Measurements from ENCODE around the gene KNSTRN. TPM values are rescaled to one million over a fixed set of nuclear protein-coding genes. Genes with fewer than 3 reads are reported as not detected.

The KNSTRN gene, protein sequence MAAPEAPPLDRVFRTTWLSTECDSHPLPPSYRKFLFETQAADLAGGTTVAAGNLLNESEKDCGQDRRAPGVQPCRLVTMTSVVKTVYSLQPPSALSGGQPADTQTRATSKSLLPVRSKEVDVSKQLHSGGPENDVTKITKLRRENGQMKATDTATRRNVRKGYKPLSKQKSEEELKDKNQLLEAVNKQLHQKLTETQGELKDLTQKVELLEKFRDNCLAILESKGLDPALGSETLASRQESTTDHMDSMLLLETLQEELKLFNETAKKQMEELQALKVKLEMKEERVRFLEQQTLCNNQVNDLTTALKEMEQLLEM
- total RNA-seq, result 25.6 TPM

DNA sequence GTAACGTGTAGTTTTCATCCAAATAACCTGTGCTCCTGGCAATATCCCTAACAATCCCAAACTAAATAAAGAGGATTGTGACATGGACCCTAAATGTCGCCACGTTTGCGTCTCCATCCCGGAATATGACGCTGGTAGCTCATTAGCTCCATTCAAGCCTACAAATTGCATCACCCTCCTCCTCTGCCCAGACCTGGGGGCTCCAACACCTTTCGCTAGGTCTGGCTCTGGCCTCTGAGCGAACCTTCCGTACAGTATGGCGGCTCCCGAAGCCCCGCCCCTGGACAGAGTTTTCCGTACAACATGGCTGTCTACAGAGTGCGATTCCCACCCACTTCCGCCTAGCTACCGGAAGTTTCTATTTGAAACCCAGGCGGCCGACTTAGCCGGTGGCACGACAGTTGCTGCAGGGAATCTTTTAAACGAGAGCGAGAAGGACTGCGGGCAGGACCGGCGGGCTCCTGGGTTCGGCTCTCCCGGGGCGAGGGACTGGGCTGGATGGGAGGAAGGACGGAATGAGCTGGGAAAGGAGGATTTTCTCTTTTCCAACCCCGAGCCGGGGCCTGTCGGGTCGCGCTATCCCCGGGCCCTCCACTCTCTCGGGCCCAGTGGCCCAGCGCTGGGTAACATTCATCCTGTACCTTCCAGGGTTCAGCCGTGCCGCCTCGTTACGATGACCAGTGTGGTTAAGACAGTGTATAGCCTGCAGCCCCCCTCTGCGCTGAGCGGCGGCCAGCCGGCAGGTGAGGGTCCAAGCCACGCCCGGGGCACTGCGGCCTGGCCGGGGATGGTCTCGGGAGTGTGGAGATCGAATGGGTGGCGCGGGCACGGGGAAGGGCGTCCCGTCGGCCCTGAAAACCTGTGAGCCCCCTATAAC, at the start of gene KNSTRN:
KNSTRN (plus strand) TSS at position 142 of the 877 bp plus-strand sequence; CDS start at position 257, 115 bp downstream.
- DNase-seq, result peak; percentile 97

DNA sequence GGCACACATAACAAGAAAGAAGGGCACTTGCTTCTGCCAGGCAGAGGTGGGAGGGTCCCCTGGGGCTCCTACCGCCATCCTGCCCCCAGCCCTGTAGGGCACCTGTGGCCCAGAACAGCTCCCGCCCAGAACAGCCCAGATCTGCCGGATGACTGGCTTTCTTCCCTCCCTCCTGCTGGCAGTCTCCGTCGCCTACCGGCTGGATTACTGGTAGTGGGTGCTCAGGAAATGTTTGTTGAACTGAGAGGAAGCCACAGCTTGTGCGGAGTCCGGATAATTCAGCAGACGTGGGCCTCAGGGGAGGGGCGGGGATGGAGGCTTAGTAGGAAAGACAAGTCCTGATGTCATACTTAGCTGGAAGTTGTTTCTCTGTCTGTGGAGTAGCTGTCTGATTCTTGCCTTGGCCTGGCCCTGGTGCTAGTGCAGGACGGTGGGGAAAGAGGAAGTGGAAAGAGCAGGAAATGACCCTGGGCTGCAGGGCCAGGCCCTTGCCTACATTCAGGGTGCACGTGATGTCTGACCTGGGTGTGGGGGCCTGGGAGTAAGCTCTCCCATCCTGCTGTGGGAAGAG, 48.5 kb upstream of the KNSTRN start:
- DNase-seq, result peak; percentile 77

DNA sequence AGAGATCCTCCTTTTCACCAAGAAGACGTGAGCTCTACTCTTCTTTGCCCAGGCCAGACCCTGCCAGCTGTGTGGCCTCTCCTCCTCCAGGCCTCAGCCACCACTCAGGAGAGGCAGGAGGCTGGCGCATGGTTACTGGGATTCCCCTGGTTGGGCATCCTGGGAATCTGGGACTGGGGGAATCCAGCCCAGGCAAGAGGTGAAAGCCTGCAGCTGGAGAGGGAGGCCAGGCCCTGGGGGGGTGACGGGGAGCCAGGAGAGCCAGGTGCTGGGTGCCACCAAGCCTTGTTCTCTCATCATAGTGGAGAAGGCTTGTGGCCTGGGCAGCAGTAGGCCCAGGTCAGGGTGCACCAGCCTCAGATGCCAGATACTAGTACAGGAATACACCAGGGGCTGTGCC, 48.0 kb upstream of the KNSTRN start:
- no peak for DNase-seq

DNA sequence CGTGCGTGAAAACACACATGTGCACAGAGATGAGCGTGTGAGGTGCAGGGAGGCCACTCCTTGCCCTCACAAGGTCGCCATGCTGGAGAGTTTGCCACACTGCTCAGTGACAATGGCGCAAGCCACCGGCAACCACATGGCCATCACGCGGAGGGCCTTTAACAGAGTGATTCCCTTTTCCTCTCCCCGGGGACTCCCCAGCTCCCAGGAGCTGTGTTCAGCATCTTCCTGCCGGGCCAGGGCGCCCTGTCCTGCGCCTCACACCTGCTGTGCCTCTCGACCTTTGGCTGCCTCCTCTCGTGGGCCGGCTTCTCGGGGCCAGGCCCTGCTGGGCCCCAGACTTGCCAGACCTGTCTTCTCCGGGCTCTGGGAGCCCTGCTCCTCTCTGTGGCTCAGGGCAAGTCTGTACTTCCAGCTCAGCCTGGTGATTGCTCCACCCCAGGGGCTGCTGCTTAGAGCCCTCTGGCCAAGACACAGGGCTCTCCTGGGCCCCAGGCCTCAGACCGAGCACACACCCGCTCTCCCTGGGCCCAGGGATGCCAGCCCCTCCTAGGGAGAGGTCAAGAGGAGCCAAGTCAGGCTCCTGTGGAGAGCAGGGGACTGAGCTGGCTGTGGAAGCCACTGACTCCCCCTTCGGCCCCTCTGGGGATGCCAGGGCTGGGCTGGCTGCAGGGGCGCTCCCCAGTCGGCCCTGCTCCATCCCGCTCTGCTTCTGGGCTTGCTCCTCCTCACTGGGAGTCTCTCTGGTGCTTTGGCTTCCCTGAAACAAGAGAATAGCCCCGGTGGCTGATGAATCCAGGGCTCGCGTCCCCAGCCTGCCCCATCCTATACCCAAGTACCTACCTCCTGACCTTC, 47.4 kb upstream of the KNSTRN start:
- DNase-seq, result no peak

DNA sequence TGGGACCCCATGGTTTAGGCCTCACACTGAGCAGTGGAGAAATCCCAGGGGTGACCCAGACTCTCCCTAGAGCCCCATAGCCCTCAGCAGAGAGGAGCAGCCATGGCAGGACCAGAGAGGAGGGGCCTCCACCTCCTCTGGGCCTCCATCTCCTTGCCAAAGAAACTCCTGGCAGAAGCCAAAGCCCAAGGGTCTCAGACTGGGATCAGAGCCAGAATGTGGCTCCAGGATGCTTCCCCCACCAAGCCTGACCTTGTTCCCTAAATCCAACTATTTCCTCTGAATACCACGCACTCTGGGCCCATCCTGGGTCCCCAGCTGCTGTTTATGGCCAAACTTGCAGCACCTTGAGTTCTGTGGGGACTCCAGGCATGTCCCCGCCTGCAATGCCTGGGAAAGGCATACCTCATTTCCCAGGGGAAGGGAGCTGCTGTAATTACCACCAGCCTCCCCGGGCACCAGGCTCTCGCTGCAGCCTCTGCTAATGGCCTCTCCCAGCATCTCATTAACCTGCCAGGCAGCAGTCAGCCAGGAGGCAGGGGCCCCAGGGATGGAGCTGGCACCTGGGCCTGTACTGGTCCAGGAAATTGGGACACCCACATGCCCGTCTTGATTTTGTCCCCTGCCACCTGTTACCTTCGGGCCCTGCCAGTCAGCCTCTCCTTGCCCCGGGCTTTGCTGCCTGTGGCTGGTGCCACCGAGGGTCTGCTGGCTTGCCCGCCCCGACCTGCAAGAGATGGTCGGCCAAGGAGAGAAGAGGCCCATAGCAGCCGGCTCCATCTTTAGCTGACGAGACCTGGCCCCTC, 46.4 kb upstream of the KNSTRN start:
- DNase-seq, result no peak

DNA sequence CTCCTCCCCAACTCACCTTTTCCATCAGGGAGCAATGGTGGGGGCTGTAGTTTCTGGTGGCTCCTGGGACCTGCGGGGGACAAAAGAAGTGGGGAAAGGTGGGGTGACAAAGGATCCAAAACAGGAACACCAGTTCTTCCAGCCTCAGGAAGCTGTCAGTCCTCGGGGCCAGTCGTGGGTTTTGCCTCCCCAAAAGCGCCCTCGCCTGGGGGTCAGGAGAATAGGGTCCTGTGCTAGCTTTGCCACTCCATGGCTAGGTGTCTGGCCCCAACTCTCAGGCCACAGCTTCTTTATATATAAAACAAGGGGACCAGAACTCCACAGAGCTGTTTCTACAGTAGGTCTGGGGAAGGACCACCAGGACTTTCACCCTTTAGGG, 45.8 kb upstream of the KNSTRN start:
- no peak for DNase-seq

DNA sequence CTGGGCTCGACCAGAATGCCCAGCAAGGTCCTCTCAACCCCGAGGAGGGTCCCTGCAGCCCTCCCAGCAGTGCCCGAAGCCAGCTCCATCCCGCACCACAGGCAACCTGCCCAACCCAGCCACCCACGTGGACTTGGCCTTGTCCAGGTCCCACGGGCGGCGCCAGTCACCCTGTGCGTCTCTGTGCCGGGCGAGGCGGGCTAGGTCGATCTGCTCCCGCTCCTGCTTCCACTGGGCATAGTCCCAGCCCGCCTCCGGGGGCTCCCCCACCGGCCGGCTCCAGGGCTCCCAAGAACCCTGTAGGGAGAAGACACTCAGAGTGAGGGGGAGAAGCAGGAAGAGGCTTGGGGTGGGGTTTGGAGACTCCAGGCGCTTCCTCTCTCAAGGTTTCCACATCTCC, 44.9 kb upstream of the KNSTRN start:
- DNase-seq, result no peak

DNA sequence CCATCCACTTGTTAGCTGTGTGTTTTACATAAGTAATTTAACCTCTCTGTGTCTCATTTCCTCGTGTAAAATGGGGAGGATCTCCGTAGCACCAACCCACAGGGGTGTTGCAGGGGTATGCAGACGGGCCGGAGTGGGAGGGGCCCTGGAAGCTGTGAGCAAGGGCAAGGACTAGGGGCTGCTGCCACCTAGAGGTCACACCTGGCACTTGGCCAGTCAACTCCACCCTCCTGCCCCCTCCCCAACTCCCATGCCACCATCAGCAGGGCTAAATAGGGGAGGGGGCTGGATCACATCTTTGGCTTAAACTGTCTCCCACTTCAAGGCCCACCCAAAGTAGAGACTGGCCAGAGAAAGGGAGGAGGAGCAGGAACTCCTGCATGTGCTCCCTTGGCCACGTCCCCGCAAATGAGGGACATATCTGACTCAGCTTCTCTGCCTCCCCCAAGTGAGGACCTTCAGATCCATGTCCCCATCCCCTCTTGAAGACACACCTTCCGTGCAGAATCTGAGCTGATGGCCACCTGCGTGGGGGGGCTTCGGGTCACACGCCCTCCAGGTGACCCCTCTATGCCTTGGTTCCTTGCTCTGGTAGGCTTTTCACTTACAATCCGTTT, 44.4 kb upstream of the KNSTRN start:
- peak; percentile 83 for DNase-seq

DNA sequence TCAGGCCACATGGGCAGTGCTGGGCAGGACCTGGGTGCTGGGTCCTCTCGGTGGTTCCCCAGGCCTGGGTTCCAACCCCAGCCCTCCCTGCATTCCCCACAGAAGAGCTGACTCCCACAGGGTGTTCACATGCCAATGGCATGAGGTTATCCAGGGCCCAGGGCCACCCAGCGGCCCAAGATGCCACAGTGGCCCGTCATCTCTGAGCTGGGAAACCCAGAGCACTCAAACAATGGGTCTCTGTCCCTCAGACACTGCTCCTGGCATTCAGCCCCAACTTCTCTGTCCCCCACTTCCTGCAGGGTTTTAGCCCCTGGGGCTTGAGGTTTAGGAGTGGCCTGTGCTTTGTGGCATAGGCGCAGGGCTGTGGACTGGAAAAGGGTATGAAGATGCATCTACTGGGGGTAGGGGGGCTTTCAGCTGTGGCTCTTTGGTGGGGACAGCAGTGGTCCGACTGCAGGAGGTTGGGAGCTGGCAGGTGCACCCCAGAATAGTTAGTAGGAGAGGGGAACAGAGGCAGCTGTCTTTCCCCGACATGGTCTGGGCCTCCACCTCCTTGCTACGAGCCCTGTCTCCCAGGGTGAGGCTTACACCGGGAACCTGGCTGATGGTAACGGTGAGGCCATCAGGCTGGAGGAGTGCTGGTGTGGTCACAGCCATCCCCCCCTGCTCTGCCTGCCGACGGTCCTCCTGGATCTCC, 43.5 kb upstream of the KNSTRN start:
- no peak for DNase-seq

DNA sequence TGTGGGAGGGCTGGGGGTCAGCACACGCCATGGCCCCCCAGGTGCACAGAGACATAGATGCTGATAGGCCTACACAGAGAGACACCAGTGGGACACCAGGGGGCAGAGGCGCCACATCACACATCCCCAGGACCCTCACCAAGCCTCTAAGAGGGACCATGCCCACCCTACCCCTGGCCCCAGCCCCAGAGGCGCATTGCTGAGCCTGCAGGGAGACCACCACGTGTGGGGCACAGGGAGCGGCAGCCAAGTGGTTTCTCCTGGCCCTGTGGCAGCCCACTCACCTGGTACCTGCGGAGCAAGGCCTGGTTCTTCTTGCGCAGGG, 42.9 kb upstream of the KNSTRN start:
- no peak for DNase-seq

DNA sequence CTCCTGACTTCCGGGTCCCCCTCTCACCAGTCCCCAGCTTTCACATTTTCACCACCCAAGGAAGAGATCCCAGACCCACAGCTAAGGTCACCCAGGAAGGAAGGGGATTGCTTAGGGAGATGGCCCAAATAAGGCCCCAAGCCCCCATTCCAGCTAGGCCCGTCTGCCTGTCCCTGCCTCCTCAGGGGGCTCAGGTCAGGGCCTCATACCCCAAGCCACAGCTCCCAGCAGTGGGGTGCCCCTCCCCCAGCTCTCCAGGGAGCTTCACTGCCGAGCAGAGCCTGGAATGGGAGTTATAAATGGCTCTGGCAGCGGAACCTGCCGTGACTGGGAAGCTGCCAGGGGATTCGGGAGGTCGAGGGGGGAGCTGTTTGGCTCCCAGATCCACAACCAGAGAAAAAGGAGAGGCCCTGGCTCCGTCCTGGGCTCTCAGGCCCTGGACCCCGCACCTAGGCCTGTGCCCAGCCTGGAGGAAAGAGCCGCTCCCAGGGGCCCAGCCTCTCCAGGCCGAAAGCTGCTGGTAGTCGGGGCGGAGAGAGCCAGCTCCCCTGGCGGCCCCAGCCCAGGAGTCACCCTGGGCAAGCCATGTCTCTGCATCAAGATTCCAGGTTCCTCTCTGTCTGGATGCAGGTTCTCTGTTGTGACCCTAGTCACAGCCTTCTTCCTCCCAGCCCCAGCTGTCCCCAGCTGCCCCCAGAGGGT, 42.3 kb upstream of the KNSTRN start:
- DNase-seq, result peak; percentile 82

DNA sequence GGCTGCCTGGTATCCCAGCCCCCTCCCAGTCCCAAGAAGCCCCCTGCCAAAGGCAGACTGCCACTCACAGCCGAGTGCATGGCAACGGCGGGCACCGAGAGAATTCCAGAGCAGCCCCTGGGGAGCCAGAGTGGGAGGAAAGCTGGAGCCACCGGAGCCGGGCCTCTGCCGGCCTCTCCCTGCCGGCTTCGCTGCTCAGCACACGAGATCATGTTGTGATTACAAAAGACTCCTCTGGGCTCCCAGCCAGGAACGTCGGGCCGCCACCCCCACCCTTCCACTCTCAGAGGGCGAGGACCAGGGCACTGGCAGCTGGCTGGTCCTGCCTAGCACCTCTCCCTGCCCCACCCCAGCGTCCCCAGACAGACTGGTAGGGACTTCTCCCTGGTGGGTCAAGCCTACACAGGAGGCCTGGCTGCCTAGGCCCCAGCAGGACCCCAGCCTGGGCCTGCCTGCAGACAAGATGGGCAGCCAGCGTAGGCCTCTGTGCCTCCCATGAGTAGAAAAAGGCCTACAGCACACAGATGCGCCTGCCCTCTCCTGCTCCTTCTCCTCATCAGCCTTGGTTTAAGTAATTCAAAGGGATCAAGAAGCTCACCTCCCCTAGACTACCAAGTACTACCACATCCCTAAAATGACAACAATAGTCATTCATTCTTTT, 41.7 kb upstream of the KNSTRN start, which contains the start of gene CCDC9B:
CCDC9B (minus strand) TSS at position 200 of the 661 bp plus-strand sequence; CDS start at position 80, 120 bp downstream.
- peak; percentile 92 for DNase-seq

DNA sequence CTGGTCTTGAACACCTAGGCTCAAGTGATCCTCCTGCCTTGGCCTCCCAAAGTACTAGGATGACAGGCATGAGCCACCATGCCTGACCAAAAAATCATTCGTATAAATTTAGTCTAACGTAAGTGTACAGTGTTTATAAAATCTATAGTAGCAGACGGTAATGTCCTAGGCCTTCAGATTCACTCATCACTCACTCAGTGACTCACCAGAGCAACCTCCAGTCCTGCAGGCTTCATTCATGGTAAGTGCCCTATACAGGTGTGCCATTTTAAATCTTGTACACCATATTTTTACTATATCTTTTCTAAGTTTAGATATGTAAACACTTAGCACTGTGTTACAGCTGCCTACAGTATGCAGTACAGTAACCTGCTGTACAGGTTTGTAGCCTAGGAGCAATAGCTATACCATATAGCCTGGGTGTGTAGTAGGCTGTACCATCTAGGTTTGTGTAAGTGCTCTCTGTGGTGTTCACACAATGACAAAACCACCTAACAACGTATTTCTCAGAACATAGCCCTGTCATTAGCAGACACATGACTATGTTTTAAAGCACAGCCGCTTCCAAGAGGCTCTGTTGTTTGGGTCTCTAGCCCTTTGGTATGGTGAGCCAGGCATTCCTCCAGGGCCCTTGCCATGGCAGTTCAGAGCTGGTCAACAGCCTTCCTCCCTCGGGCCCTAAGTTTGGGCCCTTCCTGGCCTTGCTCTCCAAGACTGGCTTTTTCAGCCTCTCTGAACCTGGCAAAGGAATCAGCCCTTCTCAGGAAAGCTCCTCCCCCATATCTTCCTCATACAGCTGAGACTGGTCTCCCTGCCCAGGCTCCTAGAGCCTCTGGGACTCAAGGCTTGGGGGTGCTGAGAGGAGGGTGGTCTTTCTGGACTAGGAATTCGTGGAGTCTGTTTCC, 39.9 kb upstream of the KNSTRN start:
- no peak for DNase-seq

DNA sequence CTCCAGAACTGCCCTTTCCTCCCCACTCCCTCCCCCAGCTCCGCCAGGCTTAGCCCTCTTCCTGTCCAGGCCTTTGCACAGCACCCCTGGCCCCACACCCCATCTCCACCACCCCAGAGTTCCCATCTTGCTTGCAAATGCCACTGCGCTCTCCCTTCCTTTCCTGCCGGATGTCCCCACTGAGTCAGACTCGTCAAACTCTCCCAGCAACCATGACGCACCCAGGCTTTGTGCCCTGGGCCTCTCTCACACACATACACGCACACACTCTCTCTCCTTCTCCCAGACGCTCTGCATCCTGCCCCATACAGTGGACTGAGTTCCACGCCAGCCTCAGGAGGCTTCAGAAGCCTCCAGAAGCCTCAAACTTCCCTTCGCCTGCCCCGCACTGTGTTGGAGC, 39.0 kb upstream of the KNSTRN start:
- DNase-seq, result no peak

DNA sequence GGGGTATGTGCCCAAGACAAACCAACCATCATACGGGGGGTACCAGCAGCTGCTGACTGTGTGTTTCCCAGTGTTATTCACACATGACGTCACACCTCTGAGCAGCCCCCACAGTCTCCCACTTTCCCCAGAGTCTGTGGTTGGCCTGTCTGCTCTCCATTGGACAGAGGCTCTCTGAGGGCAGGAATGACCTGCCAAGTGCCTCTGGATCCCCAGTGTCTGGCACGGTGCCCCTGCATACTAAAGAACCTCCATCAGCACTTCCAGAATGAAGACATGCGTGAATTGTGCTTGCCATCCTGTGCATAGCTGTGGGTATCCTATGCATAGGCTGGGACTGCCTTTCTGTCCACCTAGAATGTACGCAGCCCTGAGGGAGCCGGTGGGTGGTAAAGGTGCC, 38.3 kb upstream of the KNSTRN start:
- DNase-seq, result no peak

DNA sequence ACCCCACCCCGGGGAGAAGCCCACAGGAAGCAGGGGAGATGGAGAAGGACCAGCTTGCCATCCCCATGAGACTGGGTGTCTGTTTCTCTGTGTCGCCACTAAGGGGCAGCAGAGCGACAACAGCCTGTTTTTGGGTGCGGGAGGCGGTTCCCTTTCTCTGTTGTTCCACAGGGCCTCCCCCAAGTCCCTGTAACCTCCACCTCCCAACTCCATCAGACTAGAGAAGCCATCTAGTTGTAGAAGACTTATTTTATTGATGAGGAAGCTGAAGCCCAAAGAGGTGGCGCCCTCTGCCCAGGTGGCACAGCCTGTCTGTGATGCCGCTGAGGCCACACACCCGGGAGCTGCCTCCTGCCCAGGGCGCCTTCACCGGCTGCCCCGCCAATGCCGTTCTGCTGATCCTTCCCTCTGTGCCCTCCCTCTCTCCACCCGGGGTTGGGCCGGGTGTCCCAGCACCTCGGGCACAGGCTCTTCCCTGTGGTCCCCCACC, 37.8 kb upstream of the KNSTRN start:
- peak; percentile 67 for DNase-seq

DNA sequence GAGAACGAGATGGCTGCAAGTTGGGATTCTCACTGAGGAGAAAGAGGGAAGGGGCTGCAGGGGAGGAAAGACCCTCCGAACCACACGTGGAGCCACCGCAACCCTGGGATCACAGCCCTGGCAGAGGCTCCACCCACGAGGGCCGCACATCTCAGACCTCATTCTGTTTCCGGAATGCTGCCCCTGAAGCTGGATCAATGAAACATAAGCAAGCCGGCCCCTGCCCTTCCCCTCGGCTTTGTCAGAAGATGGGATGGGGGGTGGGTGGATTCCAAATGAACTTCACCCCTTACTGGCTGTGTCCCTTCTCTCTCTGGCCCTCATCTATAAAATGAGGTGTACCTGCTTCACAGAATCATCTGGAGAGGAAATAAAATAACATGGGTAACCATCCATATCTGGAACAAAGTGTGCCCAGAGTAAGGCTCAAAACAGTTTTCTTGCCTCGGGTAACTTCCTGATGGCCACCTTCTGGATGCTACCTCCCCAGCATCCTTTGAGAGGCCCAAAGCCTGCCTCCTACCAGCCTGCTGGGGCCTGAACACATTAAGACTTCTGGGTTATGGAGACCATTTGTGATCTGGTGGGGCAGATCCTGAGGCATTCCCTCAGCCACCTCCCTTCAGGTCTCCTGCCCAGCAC, 37.2 kb upstream of the KNSTRN start:
- no peak for DNase-seq

Data from tongue (tissue), 2 donors.